ENCODE results near the gene SUSD1.

- no peak for TF ChIP-seq EZH2 (IDR thresholded peaks at IDR 0.05)
- TF ChIP-seq POLR2AphosphoS5 (IDR thresholded peaks at IDR 0.05; ENCODE audit: borderline replicate concordance, low read depth, low read length), result no peak
- TF ChIP-seq FOXP2 (optimal IDR thresholded peaks at IDR 0.05; ENCODE audit: control extremely low read depth, extremely low read length, insufficient read depth), result no peak
These were observed 6.9 kb downstream of the SUSD1 start for GRCh38 chr9:112168197-112168596.
